Lower leg skin (tissue), 4 donors: ENCODE measurements around the gene SMAD6. TPM values are rescaled to one million over a fixed set of nuclear protein-coding genes. Genes with fewer than 3 reads are reported as not detected.

Experiments
- DNase-seq, 2 donors: peaks; one replicate each; pipeline ENCODE4 v3.0.0-alpha.2; 2019; ENCODE audit warnings: low spot score in 2 of 2
- H3K4me3 ChIP-seq: fragments of 200-600 bp; sonication (generic); 2 replicates; pipeline ENCODE4 v1.5.1; 2017; ENCODE audit warnings: mild to moderate bottlenecking, low read depth; ENCODE audit not compliant: poor library complexity, severe bottlenecking
- POLR2A ChIP-seq, 2 donors: fragments of 450-650 bp; IDR thresholded peaks; one replicate each; pipeline ENCODE4 v1.6.1; 2016 to 2017; ENCODE audit warnings: antibody characterized with exemption in 2 of 2, mild to moderate bottlenecking in 1 of 2, moderate library complexity in 1 of 2
- WGBS, 2 donors: methylation state at CpG; one replicate each; pipeline ENCODE4 v1.1.5; 2018; 5-methylcytosine and 5-hydroxymethylcytosine counted together
- intact Hi-C: fragments of 100-400 bp; cut with DNase I; formaldehyde crosslinking; loops from one replicate; pipeline ENCODE4 v1.15.0; 2023; ENCODE audit warnings: low total_unique reads
- total RNA-seq, 4 donors: library from RNA; depleted of rRNA; stranded (reverse); fragments of >200 nt; gene quantifications; one replicate each; pipeline ENCODE4 v1.1.0, GENCODE V29; 2016
- TF ChIP-seq, protein P1 (sequence below), 3 donors: fragments of 450-650 bp; IDR thresholded peaks; one replicate each; pipeline ENCODE4 v1.5.1; 2016; ENCODE audit warnings: antibody characterized with exemption in 3 of 3, mild to moderate bottlenecking in 3 of 3, moderate library complexity in 2 of 3

SMAD6 gene
- total RNA-seq, 4 donors from 2014 or later: 2.0 to 9.1 (median 6.7) TPM

DNA sequence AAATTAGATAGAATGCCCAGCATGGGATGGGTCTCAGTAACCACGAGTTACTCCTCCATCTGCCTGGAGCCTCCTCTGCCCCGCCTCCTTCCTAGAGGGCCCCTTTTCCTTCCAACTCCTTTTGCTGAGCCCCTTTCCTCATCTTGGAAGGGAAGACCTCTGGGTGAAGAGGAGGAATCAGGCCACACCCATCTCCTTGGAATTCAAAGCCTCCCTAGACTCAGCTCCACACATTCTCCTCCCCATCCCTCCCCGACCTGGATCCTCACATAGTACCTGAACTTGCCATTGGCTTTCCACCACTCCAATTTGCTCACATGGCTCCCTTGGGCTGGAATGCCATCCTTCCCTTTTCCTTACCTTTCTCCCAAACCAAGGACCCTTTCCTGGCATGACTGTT, 128.8 kb downstream of the SMAD6 start:
- 80 to 82% methylated on average over 3 of the region's 3 CpGs for WGBS, 2 donors
- no peak overlapping the region for H3K4me3 ChIP-seq
- no peak for TF ChIP-seq POLR2A (IDR thresholded peaks at IDR 0.05)
- TF ChIP-seq, protein P1, sequence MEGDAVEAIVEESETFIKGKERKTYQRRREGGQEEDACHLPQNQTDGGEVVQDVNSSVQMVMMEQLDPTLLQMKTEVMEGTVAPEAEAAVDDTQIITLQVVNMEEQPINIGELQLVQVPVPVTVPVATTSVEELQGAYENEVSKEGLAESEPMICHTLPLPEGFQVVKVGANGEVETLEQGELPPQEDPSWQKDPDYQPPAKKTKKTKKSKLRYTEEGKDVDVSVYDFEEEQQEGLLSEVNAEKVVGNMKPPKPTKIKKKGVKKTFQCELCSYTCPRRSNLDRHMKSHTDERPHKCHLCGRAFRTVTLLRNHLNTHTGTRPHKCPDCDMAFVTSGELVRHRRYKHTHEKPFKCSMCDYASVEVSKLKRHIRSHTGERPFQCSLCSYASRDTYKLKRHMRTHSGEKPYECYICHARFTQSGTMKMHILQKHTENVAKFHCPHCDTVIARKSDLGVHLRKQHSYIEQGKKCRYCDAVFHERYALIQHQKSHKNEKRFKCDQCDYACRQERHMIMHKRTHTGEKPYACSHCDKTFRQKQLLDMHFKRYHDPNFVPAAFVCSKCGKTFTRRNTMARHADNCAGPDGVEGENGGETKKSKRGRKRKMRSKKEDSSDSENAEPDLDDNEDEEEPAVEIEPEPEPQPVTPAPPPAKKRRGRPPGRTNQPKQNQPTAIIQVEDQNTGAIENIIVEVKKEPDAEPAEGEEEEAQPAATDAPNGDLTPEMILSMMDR (IDR thresholded peaks at IDR 0.05): no peak
- no peak for DNase-seq
- intact Hi-C loops: no loop called here

DNA sequence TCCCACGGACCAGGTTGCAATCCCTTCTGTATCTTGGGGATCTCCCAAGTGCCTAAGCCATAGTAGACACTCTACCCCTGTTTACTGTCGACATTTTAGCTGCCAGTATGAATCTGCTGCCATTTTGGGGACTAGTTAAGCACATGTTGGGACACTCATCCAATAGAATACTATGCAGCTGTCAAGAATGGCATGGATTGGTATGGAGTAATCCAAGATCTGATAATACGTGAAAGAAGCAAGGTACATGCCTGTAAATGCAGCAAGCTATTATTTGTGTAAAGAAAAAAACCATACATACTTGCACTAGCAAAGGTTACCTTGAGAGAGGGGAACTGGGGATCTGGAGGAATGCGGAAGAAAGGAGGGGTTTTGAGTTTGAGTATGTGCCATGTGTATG, 129.3 kb downstream of the SMAD6 start:
- intact Hi-C loops: no loop called here

DNA sequence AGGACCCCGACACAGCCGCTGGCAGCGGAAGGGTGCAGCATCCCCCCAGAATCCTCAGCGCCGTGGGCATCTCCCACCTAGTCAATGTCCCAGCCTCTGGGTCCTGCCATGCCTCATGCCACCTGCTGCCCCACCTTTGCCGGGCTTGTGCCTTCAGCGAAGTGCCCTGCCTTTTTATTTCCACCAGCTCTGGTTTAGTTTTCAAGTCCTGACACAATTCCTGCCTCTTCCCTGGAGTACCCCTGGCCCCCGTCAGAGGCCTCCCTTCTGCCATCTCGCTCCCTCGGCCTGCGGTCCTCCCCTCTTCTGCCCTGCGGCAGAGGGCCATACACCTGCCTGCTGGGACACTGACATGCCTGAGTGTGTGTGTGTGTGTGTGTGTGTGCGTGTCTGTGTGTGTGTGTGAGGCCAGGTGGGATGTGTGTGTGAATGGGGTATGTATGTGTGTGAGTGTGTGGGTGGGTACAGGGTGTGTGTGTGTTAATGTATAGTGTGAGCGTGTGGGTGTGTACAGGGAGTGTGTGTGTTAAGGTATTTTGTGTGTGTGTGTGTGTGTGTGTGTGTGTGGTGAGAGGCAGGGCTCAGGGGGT, 129.9 kb downstream of the SMAD6 start:
- no peak overlapping the region for H3K4me3 ChIP-seq
- DNase-seq: no peak
- WGBS, 2 donors: 95 to 96% methylated on average over 14 of the region's 14 CpGs
- TF ChIP-seq, protein P1 (IDR thresholded peaks at IDR 0.05): no peak
- TF ChIP-seq POLR2A (IDR thresholded peaks at IDR 0.05): no peak
- intact Hi-C loops: no loop called here

More for the DNA sequence above, 129.3 kb downstream of the SMAD6 start:
- H3K4me3 ChIP-seq: no peak overlapping the region
- 95 to 99% methylated on average over 4 of the region's 4 CpGs for WGBS, 2 donors
- DNase-seq: no peak
- TF ChIP-seq POLR2A (IDR thresholded peaks at IDR 0.05): no peak
- TF ChIP-seq, protein P1 (IDR thresholded peaks at IDR 0.05): no peak

Other genes starting within 250 kb of the SMAD6 start
- 10 to 100 TPM; 17.1 to 26.3 (median 23.6) TPM for gene SNAPC5, start 204.5 kb upstream of the SMAD6 start, total RNA-seq
- 1,000 to 10,000 TPM; 4,479 to 8,244 (median 6,347) TPM for gene RPL4, start 197.4 kb upstream of the SMAD6 start, total RNA-seq
- gene ZWILCH, start 196.9 kb upstream of the SMAD6 start, total RNA-seq: 1 to 10 TPM; 2.3 to 4.9 (median 3.6) TPM
- gene LCTL, start 136.2 kb upstream of the SMAD6 start, total RNA-seq: not detected